ENCODE data around the gene FRAS1. TPM values are rescaled to one million over a fixed set of nuclear protein-coding genes. Genes with fewer than 3 reads are reported as not detected.

Gene FRAS1
- polyA plus RNA-seq, 2 of the 4 experiments (the other 2 are of a cell fraction) = 2.3 to 5.8 TPM

GRCh38 chr4:78585633-78586032, 528.5 kb downstream of the FRAS1 start:
- no peak for ATAC-seq

More at GRCh38 chr4:78585633-78586032, 528.5 kb downstream of the FRAS1 start:
- Histone ChIP-seq H3K4me3 (no peak overlapping the region), H3K4me2 (no peak overlapping the region), H3K4me1 (peaks cover 4% of the 10 kb centered on the region; the same call in 1 of the 3 replicates), H3K27ac (no peak overlapping the region), H3K9me3 (no peaks in the 10 kb centered on the region)
- ChIA-PET CTCF (no interaction called here), POLR2A (no interaction called here)
- 38% methylated on average over 1 of the region's 1 CpG for WGBS (ENCODE audit: missing lambda C conversion rate)
- no peak for DNase-seq (ENCODE audit: low read depth in 1 of 2, low spot score in 1 of 2)
- TF ChIP-seq GATA3 (IDR thresholded peaks at IDR 0.05; ENCODE audit: borderline replicate concordance) (no peak), POLR2A (IDR thresholded peaks at IDR 0.05; ENCODE audit: low read length) (no peak), USF2 (IDR thresholded peaks at IDR 0.05) (no peak), HDAC2 (IDR thresholded peaks at IDR 0.05) (no peak), TP53 (CRISPR knock-in tag; IDR thresholded peaks at IDR 0.05) (no peak), BHLHE40 (IDR thresholded peaks at IDR 0.05; ENCODE audit: low read depth, low read length) (no peak), RCOR1 (IDR thresholded peaks at IDR 0.05; ENCODE audit: low read depth, low read length) (no peak), CHD4 (IDR thresholded peaks at IDR 0.05; ENCODE audit: borderline replicate concordance) (no peak), REST (IDR thresholded peaks at IDR 0.05) (no peak), CBX8 (IDR thresholded peaks at IDR 0.05) (no peak), BCL3 (IDR thresholded peaks at IDR 0.05) (no peak), MAX (IDR thresholded peaks at IDR 0.05) (no peak), RFX5 (IDR thresholded peaks at IDR 0.05) (no peak), CTCF (IDR thresholded peaks at IDR 0.05) (no peak), ELK1 (IDR thresholded peaks at IDR 0.05; ENCODE audit: low read depth, low read length) (no peak), HOXB13 (CRISPR knock-in tag; IDR thresholded peaks at IDR 0.05; ENCODE audit: low read depth) (no peak), KDM1A (IDR thresholded peaks at IDR 0.05; ENCODE audit: low read depth) (no peak), ZSCAN20 (CRISPR knock-in tag; IDR thresholded peaks at IDR 0.05) (no peak), SMC3 (IDR thresholded peaks at IDR 0.05) (no peak)
- FAIRE-seq = no peak
